Thymus (tissue), 11 donors: ENCODE results near the gene TMED1. TPM values are rescaled to one million over a fixed set of nuclear protein-coding genes. Genes with fewer than 3 reads are reported as not detected.
"Not testable (repeated sequence)": the region's sequence is repeated elsewhere in the genome, so short reads cannot be mapped to it uniquely, and the experiment has no call there.

Source experiments
- DNase-seq, 9 donors: peaks; one replicate each; pipeline ENCODE4 v3.0.0-alpha.2; 2013; ENCODE audit warnings: low spot score in 9 of 9, low read depth in 6 of 9, missing footprints in 1 of 9
- H3K27ac ChIP-seq, 2 donors: one replicate each; pipeline ENCODE4 v1.5.1; 2013; ENCODE audit warnings: control low read depth in 1 of 2, low read depth in 1 of 2, low read length in 1 of 2, mild to moderate bottlenecking in 1 of 2, moderate library complexity in 1 of 2
- H3K27me3 ChIP-seq, 2 donors: one replicate each; pipeline ENCODE4 v1.5.1; 2013; ENCODE audit warnings: low read length in 1 of 2; ENCODE audit not compliant: control insufficient read depth in 2 of 2, insufficient read depth in 1 of 2
- H3K36me3 ChIP-seq, 2 donors: one replicate each; pipeline ENCODE4 v1.5.1; 2013; ENCODE audit warnings: low read length in 1 of 2, mild to moderate bottlenecking in 1 of 2, moderate library complexity in 1 of 2; ENCODE audit not compliant: control insufficient read depth in 2 of 2, insufficient read depth in 2 of 2
- H3K4me1 ChIP-seq, 2 donors: one replicate each; pipeline ENCODE4 v1.5.1; 2013; ENCODE audit warnings: low read length in 2 of 2; ENCODE audit not compliant: control insufficient read depth in 2 of 2, insufficient read depth in 2 of 2
- H3K4me3 ChIP-seq, 2 donors: one replicate each; pipeline ENCODE4 v1.5.1; 2013; ENCODE audit warnings: low read length in 2 of 2, control low read depth in 1 of 2, mild to moderate bottlenecking in 1 of 2
- H3K9me3 ChIP-seq, 2 donors: one replicate each; pipeline ENCODE4 v1.5.1; 2013; ENCODE audit warnings: low read length in 1 of 2, mild to moderate bottlenecking in 1 of 2; ENCODE audit not compliant: control insufficient read depth in 2 of 2, insufficient read depth in 1 of 2
- WGBS: extraction: QIAGEN DNeasy Blood & Tissue Kit; methylation state at CpG from one replicate; pipeline ENCODE4 v1.1.7; 2013; 5-methylcytosine and 5-hydroxymethylcytosine counted together
- polyA plus RNA-seq: library from polyadenylated mRNA; stranded (reverse); fragments of 200-250 nt; gene quantifications from one replicate; pipeline ENCODE4 v1.2.3, GENCODE V29; 2013
- total RNA-seq: library from RNA; stranded (reverse); fragments of 120-200 nt; gene quantifications from one replicate; pipeline ENCODE4 v1.2.4, GENCODE V29; 2013
- donor health status: healthy.

The TMED1 gene
- total and polyA plus RNA-seq, 2 donors = 19.4 to 22.0 TPM

GRCh38 chr19:10838377-10838776 is 2.4 kb upstream of the TMED1 start:
- no peak for DNase-seq
- H3K36me3 ChIP-seq = peaks cover 5 to 13% of the 10 kb centered on the region in 2 donors
- H3K27me3 ChIP-seq = no peaks in the 10 kb centered on the region
- no peak overlapping the region for H3K27ac ChIP-seq
- H3K9me3 ChIP-seq = peaks cover 1 to 29% of the 10 kb centered on the region in 2 donors
- H3K4me1 ChIP-seq = peaks cover 0 to 18% of the 10 kb centered on the region in 2 donors
- H3K4me3 ChIP-seq = no peak overlapping the region
- 92% methylated on average over 11 of the region's 11 CpGs for WGBS

- not testable (repeated sequence) for H3K27me3 ChIP-seq, H3K27ac ChIP-seq, DNase-seq, H3K4me3 ChIP-seq
- Histone ChIP-seq H3K4me1 (peaks cover 0 to 18% of the 10 kb centered on the region in 2 donors), H3K36me3 (peaks cover 12 to 19% of the 10 kb centered on the region in 2 donors), H3K9me3 (peaks cover 1 to 24% of the 10 kb centered on the region in 2 donors)
- WGBS = 99% methylated on average over 7 of the region's 7 CpGs
Observed at GRCh38 chr19:10837649-10838048, 1.6 kb upstream of the TMED1 start.

GRCh38 chr19:10836479-10837330 is 693 bp upstream of the TMED1 start:
- peak in 1 of 9 donors; percentile 75 for DNase-seq
- WGBS = 36% methylated on average over 38 of the region's 38 CpGs

GRCh38 chr19:10835089-10835753 is 791 bp downstream of the TMED1 start:
- Histone ChIP-seq H3K9me3 (peaks cover 1 to 23% of the 10 kb centered on the region in 2 donors), H3K4me1 (peaks cover 0 to 18% of the 10 kb centered on the region in 2 donors), H3K27ac (peak overlapping the region; percentile 90 to 97), H3K27me3 (no peaks in the 10 kb centered on the region), H3K4me3 (peak overlapping the region; percentile 75 to 90), H3K36me3 (peaks cover 36 to 41% of the 10 kb centered on the region in 2 donors)
- 73% methylated on average over 32 of the region's 32 CpGs for WGBS
- peak in 1 of 9 donors; percentile 63 for DNase-seq

More at GRCh38 chr19:10836479-10837330, 693 bp upstream of the TMED1 start:
- peak overlapping the region; percentile 90 to 97 for H3K27ac ChIP-seq
- H3K9me3 ChIP-seq = peaks cover 1 to 23% of the 10 kb centered on the region in 2 donors
- no peaks in the 10 kb centered on the region for H3K27me3 ChIP-seq
- peaks cover 21 to 27% of the 10 kb centered on the region in 2 donors for H3K36me3 ChIP-seq
- H3K4me3 ChIP-seq = peak overlapping the region; percentile 75 to 90
- peaks cover 0 to 18% of the 10 kb centered on the region in 2 donors for H3K4me1 ChIP-seq

- no peak for DNase-seq
- Histone ChIP-seq H3K4me1 (peaks cover 0 to 18% of the 10 kb centered on the region in 2 donors), H3K27me3 (no peaks in the 10 kb centered on the region), H3K9me3 (peaks cover 1 to 19% of the 10 kb centered on the region in 2 donors), H3K36me3 (peaks cover 51 to 58% of the 10 kb centered on the region in 2 donors), H3K27ac (no peak overlapping the region), H3K4me3 (no peak overlapping the region)
- 97% methylated on average over 20 of the region's 20 CpGs for WGBS
Observed at GRCh38 chr19:10832939-10833296, 3.1 kb downstream of the TMED1 start.

DNA sequence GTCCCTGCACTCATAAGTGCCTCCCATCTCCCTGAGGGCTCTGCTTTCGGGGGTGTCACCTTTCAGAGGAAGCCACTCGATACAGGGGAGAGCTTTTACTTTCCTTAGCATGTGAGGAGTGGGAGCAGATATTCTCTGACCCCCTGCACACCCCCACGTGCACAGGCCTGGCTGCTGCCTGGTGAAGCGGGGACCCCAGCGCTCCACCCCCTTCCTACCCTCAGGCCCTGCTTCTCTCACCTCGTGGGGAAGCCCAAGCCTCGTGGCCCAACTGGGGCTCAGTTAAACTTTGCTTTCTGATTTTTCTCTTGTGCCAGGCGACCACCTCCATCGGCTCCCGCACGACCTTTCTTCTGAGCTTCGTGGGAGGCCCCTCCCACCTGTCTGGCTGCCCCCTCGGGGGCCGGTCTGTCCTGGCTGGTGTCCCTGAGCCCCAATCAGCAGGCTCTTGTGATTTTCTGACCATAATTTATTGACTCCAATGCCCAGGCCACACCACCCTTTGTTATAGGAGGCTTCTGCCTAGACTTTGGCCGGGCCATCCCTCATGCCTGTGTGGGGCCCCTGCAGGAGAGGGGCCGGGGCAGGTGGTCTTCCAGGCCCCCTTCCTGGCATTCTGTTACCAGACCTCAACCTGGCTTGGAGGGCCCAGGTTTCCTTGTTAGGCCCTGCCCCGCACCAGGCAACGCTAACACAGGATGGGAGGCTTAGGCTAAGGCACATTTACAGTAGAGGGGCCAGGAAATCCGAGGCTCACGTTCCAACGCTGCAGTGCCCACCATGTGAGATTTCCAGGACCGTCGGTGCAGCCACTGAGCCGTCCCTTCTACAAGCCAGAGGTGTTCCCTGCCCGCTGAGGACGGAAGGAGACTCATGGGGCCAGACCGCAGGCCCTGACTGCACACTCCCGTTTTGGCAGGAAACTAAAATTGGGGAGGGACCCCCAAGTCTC is 3.7 kb downstream of the TMED1 start:
- H3K27ac ChIP-seq = peak overlapping the region in 1 of 2 donors; percentile 52
- H3K27me3 ChIP-seq = no peaks in the 10 kb centered on the region
- peaks cover 54 to 58% of the 10 kb centered on the region in 2 donors for H3K36me3 ChIP-seq
- peaks cover 1 to 15% of the 10 kb centered on the region in 2 donors for H3K9me3 ChIP-seq
- H3K4me3 ChIP-seq = no peak overlapping the region
- DNase-seq = no peak
- WGBS = 96% methylated on average over 28 of the region's 28 CpGs
- H3K4me1 ChIP-seq = peaks cover 0 to 18% of the 10 kb centered on the region in 2 donors

DNA sequence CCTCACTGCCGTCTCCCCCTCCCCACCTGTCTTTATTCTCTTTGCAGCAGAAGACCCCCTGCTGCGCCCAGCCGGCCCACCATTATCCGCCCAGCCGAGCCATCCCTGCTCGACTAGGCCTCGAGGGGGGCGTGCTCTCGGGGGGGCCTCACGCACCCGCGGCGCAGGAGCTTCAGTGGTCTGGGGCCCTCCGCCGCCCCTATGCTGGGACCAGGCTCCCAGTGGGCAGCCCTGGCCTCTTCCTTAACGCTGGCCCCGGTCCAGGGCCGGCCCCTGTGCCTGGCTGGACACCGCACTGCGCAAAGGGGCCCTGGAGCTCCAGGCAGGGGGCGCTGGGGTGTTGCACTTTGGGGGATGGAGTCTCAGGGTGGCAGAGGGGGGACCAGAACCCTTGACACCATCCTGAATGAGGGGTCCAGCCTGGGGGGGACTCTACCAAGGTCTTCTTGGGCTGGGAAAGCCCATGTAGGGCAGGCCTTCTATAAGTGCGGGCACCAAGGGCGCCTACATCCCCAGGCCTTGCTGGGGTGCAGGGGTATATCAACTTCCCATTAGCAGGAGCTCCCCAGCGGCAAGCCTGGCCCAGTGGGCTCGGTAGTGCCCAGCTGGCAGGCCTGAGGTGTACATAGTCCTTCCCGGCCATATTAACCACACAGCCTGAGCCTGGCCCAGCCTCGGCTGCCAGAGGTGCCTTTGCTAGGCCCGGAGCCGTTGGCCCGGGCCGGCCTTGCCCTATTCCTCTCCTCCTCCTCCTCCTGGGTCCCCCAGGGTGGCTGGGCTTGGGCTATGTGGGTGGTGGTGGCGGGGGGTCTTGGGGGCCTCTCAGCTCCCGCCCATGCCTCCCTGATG is 4.9 kb downstream of the TMED1 start:
- H3K4me3 ChIP-seq = no peak overlapping the region
- H3K27ac ChIP-seq = no peak overlapping the region
- WGBS = 98% methylated on average over 33 of the region's 33 CpGs
- H3K4me1 ChIP-seq = peaks cover 0 to 10% of the 10 kb centered on the region in 2 donors
- DNase-seq = no peak
- peaks cover 0 to 6% of the 10 kb centered on the region in 2 donors for H3K9me3 ChIP-seq
- no peaks in the 10 kb centered on the region for H3K27me3 ChIP-seq
- H3K36me3 ChIP-seq = peaks cover 65 to 68% of the 10 kb centered on the region in 2 donors

DNA sequence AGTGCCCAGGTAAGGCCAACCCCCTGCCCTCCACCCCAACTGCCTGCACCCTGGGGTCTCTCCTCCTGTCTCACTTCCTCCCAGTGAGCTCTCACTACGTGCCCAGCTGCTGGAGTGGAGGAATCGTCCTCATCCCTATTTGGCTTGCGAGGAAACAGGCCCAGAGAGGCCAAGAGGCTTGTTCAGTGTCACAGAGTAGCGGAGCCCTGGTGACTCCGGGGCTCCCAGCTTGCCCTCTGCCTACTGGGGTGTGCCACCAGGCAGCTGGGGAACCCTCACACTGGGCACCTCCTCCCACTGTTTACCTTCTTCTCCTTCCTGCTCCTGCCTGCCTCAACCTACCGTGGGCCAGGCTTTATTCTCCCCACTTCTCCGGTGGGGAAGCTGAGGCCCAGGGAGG is 5.6 kb downstream of the TMED1 start:
- H3K4me1 ChIP-seq = peaks cover 0 to 3% of the 10 kb centered on the region in 2 donors
- 95% methylated on average over 7 of the region's 7 CpGs for WGBS
- H3K36me3 ChIP-seq = peaks cover 72 to 75% of the 10 kb centered on the region in 2 donors

More for the DNA sequence above, 5.6 kb downstream of the TMED1 start:
- Histone ChIP-seq H3K9me3 (peaks cover 0 to 2% of the 10 kb centered on the region in 2 donors), H3K27ac (no peak overlapping the region), H3K27me3 (no peaks in the 10 kb centered on the region), H3K4me3 (no peak overlapping the region)
- no peak for DNase-seq
